Skeletal muscle tissue (tissue), 4 donors: ENCODE measurements around the gene KIF26B. TPM values are rescaled to one million over a fixed set of nuclear protein-coding genes. Genes with fewer than 3 reads are reported as not detected.

Experiments used
- H3K27ac ChIP-seq: one replicate; pipeline ENCODE4 v1.7.0; 2013; ENCODE audit warnings: mild to moderate bottlenecking, low read depth, low read length, inconsistent platforms
- H3K27me3 ChIP-seq, 3 donors: one replicate each; pipeline ENCODE4 v1.7.0; 2013; ENCODE audit warnings: low read length in 3 of 3; ENCODE audit not compliant: control insufficient read depth in 3 of 3, insufficient read depth in 3 of 3
- H3K36me3 ChIP-seq, 3 donors: one replicate each; pipeline ENCODE4 v1.7.0; 2013; ENCODE audit warnings: low read length in 3 of 3; ENCODE audit not compliant: control insufficient read depth in 3 of 3, insufficient read depth in 3 of 3
- H3K4me1 ChIP-seq, 3 donors: one replicate each; pipeline ENCODE4 v1.7.0; 2013; ENCODE audit warnings: low read length in 3 of 3, mild to moderate bottlenecking in 3 of 3; ENCODE audit not compliant: control insufficient read depth in 3 of 3, insufficient read depth in 3 of 3
- H3K4me3 ChIP-seq, 3 donors: one replicate each; pipeline ENCODE4 v1.7.0; 2013; ENCODE audit warnings: low read length in 3 of 3
- H3K9ac ChIP-seq, 3 donors: one replicate each; pipeline ENCODE4 v1.7.0; 2013; ENCODE audit warnings: low read length in 3 of 3, mild to moderate bottlenecking in 3 of 3, moderate library complexity in 2 of 3, low read depth in 1 of 3
- H3K9me3 ChIP-seq, 3 donors: one replicate each; pipeline ENCODE4 v1.7.0; 2013; ENCODE audit warnings: low read length in 3 of 3; ENCODE audit not compliant: control insufficient read depth in 3 of 3
- total RNA-seq: library from RNA; depleted of rRNA; stranded (reverse); fragments of >200 nt; gene quantifications from one replicate; pipeline ENCODE4 v1.2.3, GENCODE V29; 2014
- donor health status: Osteomylitis.

KIF26B gene
- total RNA-seq, 1 donor from 2014 or later: 0.52 TPM

DNA sequence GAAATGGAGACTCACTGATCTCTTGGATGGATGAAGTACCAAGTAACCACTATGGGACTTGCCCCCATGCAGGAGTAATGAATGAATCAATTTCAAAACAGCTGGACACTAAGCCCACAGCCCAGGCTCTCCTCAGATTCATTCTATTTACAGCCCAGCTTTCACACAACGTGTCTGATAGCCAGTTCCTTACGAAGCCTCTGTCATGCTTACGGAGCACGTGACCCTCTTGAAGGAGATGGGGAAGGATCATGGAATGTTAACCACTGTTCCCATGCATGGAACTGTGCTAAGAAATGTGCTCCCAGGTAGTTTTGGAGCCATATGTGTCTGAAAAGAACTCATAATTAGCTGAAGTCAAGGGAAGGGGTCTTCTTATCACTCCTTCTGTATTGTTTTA lies 124.1 kb downstream of the KIF26B start:
- H3K4me1 ChIP-seq: no peaks in the 10 kb centered on the region
- H3K27me3 ChIP-seq: peaks cover 0 to 4% (median 0%) of the 10 kb centered on the region in 3 donors
- H3K4me3 ChIP-seq: no peak overlapping the region
- H3K27ac ChIP-seq: no peak overlapping the region
- H3K9ac ChIP-seq: no peak overlapping the region
- peaks cover 0 to 2% (median 0%) of the 10 kb centered on the region in 3 donors for H3K9me3 ChIP-seq
- H3K36me3 ChIP-seq: no peaks in the 10 kb centered on the region

DNA sequence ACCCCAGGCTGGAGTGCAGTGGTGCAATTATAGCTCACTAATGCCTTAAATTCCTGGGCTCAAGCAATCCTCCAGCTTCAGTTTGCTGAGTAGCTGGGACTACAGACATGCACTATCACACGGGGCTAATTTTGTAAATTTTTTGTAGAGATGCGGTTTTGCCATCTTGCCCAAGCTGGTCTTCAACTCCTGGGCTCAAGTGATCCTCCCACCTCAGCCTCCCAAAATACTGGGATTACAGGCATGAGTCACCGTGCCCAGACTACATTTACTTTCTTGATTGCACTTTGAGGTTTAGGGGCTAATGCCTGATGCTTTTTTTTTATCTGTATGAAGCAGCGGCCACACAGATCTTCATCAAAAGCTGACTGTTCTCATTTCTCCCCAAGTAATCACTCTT lies 124.6 kb downstream of the KIF26B start:
- Histone ChIP-seq H3K36me3 (no peaks in the 10 kb centered on the region), H3K4me3 (no peak overlapping the region), H3K9ac (no peak overlapping the region), H3K4me1 (no peaks in the 10 kb centered on the region), H3K27ac (no peak overlapping the region), H3K27me3 (peaks cover 0 to 4% (median 0%) of the 10 kb centered on the region in 3 donors), H3K9me3 (peaks cover 0 to 2% (median 0%) of the 10 kb centered on the region in 3 donors)

DNA sequence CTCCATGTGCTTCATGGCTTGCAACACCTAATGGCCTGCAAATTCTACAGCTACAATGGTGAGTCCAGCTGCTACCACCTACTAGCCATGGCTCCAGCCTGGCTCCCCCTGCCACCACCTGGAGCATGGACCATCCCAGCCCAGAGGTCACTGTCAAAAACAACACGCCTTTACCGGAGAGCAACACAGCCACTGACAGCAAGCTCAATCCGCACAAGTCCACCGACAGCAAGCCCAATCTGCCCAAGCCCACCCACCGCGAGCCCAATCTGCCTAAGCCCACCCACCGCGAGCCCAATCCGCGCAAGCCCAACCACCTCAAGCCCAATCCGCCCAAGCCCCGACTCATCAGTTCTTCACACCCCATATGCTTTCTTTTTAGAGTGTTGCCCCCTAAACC lies 128.2 kb downstream of the KIF26B start:
- no peak overlapping the region for H3K9ac ChIP-seq
- H3K36me3 ChIP-seq: no peaks in the 10 kb centered on the region
- H3K27me3 ChIP-seq: no peaks in the 10 kb centered on the region
- H3K9me3 ChIP-seq: peaks cover 0 to 2% (median 0%) of the 10 kb centered on the region in 3 donors
- no peaks in the 10 kb centered on the region for H3K4me1 ChIP-seq
- no peak overlapping the region for H3K4me3 ChIP-seq
- H3K27ac ChIP-seq: no peak overlapping the region

DNA sequence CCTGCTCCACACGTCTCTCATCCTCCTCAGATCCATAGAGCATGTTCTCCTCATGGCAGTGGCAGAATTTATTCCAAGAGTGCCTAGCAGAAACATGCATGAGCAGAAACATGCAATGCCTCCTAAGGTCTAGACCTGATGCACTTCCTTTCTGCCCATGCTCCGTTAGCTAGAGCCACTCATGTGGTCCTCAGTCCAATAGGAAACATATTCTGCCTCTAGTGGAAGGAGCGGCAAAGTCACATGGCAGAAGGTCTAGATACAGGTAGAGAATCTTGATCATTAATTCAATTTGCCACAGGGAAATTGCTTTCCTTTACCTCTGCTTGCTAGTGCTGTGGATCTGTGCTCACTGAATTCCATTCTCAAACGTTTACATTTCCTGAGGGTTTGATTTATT lies 130.4 kb downstream of the KIF26B start:
- H3K4me3 ChIP-seq: no peak overlapping the region
- H3K9ac ChIP-seq: no peak overlapping the region
- no peaks in the 10 kb centered on the region for H3K36me3 ChIP-seq
- no peaks in the 10 kb centered on the region for H3K27me3 ChIP-seq
- no peaks in the 10 kb centered on the region for H3K4me1 ChIP-seq
- peaks cover 0 to 2% (median 0%) of the 10 kb centered on the region in 3 donors for H3K9me3 ChIP-seq
- H3K27ac ChIP-seq: no peak overlapping the region

DNA sequence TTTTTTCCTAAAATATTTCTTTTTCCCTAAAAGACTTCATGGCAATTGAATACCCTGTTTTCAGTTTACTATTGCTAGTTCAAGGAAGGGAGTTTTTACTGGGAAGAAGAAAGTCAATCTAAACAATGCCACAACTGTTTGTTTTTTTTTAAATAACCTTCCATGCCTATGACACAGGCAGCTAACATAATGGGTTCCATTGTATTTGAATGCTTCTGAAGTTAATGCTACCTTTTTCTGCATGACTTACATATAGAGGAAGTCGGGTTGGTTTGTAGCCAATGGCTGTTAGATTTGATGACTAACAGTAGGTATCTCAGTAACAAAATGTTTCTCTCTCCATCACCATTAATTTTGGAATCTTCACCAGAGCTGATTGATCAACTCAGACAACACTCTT lies 134.0 kb downstream of the KIF26B start:
- Histone ChIP-seq H3K9me3 (no peaks in the 10 kb centered on the region), H3K4me1 (no peaks in the 10 kb centered on the region), H3K27ac (no peak overlapping the region), H3K9ac (no peak overlapping the region), H3K36me3 (no peaks in the 10 kb centered on the region), H3K27me3 (no peaks in the 10 kb centered on the region), H3K4me3 (no peak overlapping the region)

DNA sequence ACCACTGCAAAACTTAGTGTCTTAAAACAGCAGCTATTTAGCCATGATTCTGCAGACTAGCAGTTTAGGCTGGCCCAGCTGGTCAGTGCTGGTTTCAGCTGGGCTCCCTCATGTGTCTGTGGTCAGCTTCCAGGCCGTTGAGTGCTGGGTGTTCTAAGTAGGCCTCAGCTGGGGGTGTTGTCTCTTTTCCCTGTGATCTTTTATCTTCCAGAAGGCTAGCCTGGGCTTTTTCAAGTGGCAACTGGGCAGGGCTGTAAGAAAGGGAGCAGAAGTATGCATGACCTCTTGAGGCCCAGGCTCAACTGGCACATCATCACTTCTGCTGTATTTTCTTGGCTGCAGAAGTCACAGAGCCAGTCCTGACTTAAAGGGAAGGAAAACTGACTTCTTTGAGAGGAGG lies 136.1 kb downstream of the KIF26B start:
- H3K27ac ChIP-seq: no peak overlapping the region
- H3K4me3 ChIP-seq: no peak overlapping the region
- H3K36me3 ChIP-seq: no peaks in the 10 kb centered on the region
- H3K9me3 ChIP-seq: no peaks in the 10 kb centered on the region
- no peaks in the 10 kb centered on the region for H3K27me3 ChIP-seq
- no peaks in the 10 kb centered on the region for H3K4me1 ChIP-seq
- H3K9ac ChIP-seq: no peak overlapping the region

DNA sequence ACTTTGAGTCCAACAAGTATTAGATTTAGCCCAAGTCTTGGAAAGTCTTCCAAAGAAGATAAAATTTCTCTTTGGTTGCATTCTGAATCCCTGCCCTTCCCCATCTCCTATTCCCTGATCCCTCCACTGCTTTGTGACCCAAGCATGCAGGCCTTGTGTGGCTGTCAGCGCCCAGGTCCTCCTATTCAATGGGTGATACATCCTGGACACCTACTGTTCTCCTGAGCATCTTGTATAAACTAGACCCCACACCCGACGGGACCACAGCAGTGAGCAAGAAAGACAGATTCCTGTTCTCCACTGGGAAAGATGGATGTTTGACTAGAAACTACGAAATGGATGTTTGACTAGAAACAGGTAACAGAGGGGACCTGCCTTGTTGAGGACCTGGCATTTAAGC lies 136.6 kb downstream of the KIF26B start:
- H3K27me3 ChIP-seq: no peaks in the 10 kb centered on the region
- no peaks in the 10 kb centered on the region for H3K4me1 ChIP-seq
- no peaks in the 10 kb centered on the region for H3K9me3 ChIP-seq
- no peaks in the 10 kb centered on the region for H3K36me3 ChIP-seq
- no peak overlapping the region for H3K9ac ChIP-seq
- no peak overlapping the region for H3K4me3 ChIP-seq
- H3K27ac ChIP-seq: no peak overlapping the region

DNA sequence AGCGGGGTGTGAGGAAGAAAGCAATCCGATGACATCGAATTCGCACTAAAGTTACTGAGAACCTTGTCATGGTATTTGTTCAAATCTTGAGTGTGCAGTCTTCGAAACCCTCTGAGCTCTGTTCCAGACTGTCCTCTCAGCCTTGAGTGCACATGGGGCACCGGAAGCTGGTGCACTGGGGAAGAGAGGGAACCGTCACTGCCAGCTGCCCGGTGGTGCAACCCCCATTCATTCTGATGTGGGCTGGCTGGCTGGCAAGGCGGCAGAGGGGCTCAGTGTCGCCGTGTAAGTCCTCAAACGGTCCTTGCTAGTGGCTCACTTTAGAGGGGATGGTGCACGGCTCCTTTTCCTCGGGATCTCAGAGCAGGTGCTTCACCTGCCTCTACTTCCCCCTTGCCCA lies 137.4 kb downstream of the KIF26B start:
- Histone ChIP-seq H3K27ac (no peak overlapping the region), H3K4me1 (no peaks in the 10 kb centered on the region), H3K4me3 (no peak overlapping the region), H3K9me3 (no peaks in the 10 kb centered on the region), H3K27me3 (no peaks in the 10 kb centered on the region), H3K9ac (no peak overlapping the region), H3K36me3 (no peaks in the 10 kb centered on the region)

DNA sequence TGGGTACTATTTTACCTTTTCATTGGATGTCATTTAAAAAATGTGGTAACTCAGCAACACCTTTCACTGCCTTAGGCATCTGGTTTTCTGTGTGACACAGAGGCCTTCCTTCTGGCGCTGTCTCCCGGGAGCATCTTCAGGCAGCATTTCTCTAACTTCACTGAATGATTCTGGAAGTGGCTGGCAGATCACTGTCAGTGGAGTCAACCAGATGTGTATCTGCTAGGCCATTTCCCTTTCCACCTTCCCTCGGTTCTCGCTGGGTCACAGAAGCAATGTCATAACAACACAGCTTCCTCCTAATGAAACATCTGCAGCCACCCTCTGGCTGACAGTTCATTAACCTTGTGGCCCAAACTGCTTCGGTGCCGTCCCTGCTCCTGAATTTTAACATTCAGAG lies 137.8 kb downstream of the KIF26B start:
- H3K9me3 ChIP-seq: no peaks in the 10 kb centered on the region
- H3K27me3 ChIP-seq: no peaks in the 10 kb centered on the region
- H3K36me3 ChIP-seq: no peaks in the 10 kb centered on the region
- H3K4me3 ChIP-seq: no peak overlapping the region
- H3K9ac ChIP-seq: no peak overlapping the region
- H3K4me1 ChIP-seq: no peaks in the 10 kb centered on the region
- H3K27ac ChIP-seq: no peak overlapping the region

DNA sequence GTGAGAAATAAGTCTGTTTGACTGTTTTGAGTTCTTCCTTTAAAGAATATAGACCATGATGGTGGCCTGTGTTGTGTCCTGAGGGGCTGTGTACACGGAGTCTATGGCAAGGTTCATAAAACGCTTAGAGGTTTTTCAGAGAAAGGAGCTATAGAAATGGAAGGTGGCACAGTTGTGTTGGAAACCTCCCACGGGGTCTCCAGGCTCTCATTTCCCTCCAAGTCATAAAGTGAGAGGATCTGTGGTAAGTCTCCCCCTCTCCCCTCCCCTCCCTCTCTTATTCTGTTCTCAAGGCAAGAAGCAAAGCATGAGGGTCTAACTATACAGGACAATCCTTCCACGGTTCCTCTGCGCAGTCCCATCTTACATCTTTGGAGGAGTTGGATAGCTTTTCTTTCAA lies 139.2 kb downstream of the KIF26B start:
- no peak overlapping the region for H3K9ac ChIP-seq
- no peak overlapping the region for H3K4me3 ChIP-seq
- H3K27me3 ChIP-seq: no peaks in the 10 kb centered on the region
- H3K27ac ChIP-seq: no peak overlapping the region
- no peaks in the 10 kb centered on the region for H3K36me3 ChIP-seq
- H3K9me3 ChIP-seq: no peaks in the 10 kb centered on the region
- H3K4me1 ChIP-seq: peaks cover 0 to 3% (median 2%) of the 10 kb centered on the region in 3 donors

DNA sequence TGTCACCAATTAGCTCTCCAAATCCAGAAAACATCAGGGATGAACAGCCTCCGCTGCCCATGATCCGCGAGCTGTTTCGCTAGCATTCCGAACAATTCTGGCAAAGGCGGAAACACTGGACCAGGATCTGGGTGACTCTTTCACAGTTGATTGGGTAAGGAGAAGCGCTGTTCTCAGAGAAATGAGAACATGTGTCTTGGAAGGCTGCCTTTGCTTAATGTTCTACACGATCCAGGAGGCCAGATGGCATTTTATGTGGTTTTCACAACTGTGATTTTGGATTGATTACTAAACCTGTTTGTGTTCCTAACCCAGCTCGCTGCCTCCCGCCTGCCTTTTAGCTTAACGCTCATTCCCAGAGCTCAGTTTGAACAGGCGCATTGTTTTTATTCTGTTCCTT lies 144.0 kb downstream of the KIF26B start:
- Histone ChIP-seq H3K36me3 (no peaks in the 10 kb centered on the region), H3K9me3 (no peaks in the 10 kb centered on the region)

More for the DNA sequence above, 144.0 kb downstream of the KIF26B start:
- no peak overlapping the region for H3K27ac ChIP-seq
- peak overlapping the region in 1 of 3 donors; percentile 30 for H3K4me3 ChIP-seq
- H3K27me3 ChIP-seq: peaks cover 0 to 2% (median 0%) of the 10 kb centered on the region in 3 donors
- peaks cover 2 to 6% (median 3%) of the 10 kb centered on the region in 3 donors for H3K4me1 ChIP-seq
- H3K9ac ChIP-seq: no peak overlapping the region
